Fibroblast of villous mesenchyme (primary cell): ENCODE results near the gene IFT74. TPM values are rescaled to one million over a fixed set of nuclear protein-coding genes. Genes with fewer than 3 reads are reported as not detected.
"Not testable (repeated sequence)": the region's sequence is repeated elsewhere in the genome, so short reads cannot be mapped to it uniquely, and the experiment has no call there.

Experiments
- DNase-seq: peaks from one replicate; pipeline ENCODE4 v3.0.0-alpha.2; 2010; ENCODE audit warnings: low read depth
- H3K4me3 ChIP-seq: 2 replicates; pipeline ENCODE4 v1.5.1; 2011; ENCODE audit warnings: low read depth, mild to moderate bottlenecking, low read length
- CTCF ChIP-seq: IDR thresholded peaks from 2 replicates; pipeline ENCODE4 v1.5.1; 2012; ENCODE audit warnings: low read depth, mild to moderate bottlenecking, low read length; ENCODE audit not compliant: insufficient read depth
- total RNA-seq: library from RNA; depleted of rRNA; stranded (reverse); fragments of >200 nt; gene quantifications from 2 replicates; pipeline ENCODE4 v1.2.3, GENCODE V29; 2012

The IFT74 gene
- total RNA-seq, 1 donor = 15.5 TPM

GRCh38 chr9:27088981-27089380, 132.8 kb downstream of the IFT74 start:
- no peak overlapping the region for H3K4me3 ChIP-seq
- TF ChIP-seq CTCF = no peak
- peak; percentile 87 for DNase-seq

- no peak for DNase-seq
- TF ChIP-seq CTCF = no peak
- H3K4me3 ChIP-seq = no peak overlapping the region
Observed at GRCh38 chr9:27089706-27090105, 133.5 kb downstream of the IFT74 start.

GRCh38 chr9:27090231-27090630, 134.0 kb downstream of the IFT74 start:
- peak; percentile 39 for DNase-seq
- no peak for TF ChIP-seq CTCF
- no peak overlapping the region for H3K4me3 ChIP-seq

GRCh38 chr9:27090711-27091110, 134.5 kb downstream of the IFT74 start:
- DNase-seq = no peak
- H3K4me3 ChIP-seq = no peak overlapping the region
- TF ChIP-seq CTCF = no peak

- H3K4me3 ChIP-seq, DNase-seq: not testable (repeated sequence)
Observed at GRCh38 chr9:27092496-27092895, 136.3 kb downstream of the IFT74 start.

- not testable (repeated sequence) for DNase-seq, H3K4me3 ChIP-seq
Observed at GRCh38 chr9:27093384-27094067, 137.3 kb downstream of the IFT74 start.

GRCh38 chr9:27094640-27095298, 138.6 kb downstream of the IFT74 start:
- TF ChIP-seq CTCF = no peak
- DNase-seq = peak; percentile 27
- no peak overlapping the region for H3K4me3 ChIP-seq

GRCh38 chr9:27107241-27107640, 151.0 kb downstream of the IFT74 start:
- H3K4me3 ChIP-seq = no peak overlapping the region
- TF ChIP-seq CTCF = no peak
- no peak for DNase-seq
